K562 (cell line): ENCODE data around the gene SLC38A8. TPM values are rescaled to one million over a fixed set of nuclear protein-coding genes. Genes with fewer than 3 reads are reported as not detected.

Experiments used
- CHD7 ChIP-seq: fragments of 200-600 bp; sonication (generic); IDR thresholded peaks from one replicate; pipeline ENCODE4 v1.6.1; 2012; ENCODE audit warnings: mild to moderate bottlenecking, low read depth, low read length, inconsistent platforms
- polyA plus RNA-seq, 8 experiments: library from polyadenylated mRNA; depleted of rRNA in 4 of 8; stranded (reverse) in 5 of 8; unstranded in 3 of 8; fragments of >200 nt; fragmentation: Nextera tagmentation in 2 of 8; fragmentation: Illumina TruSeq in 1 of 8; extraction: Ambion mirVana in 2 of 8; extraction: Trizol in 1 of 8; gene quantifications; 2 replicates each; pipeline versions ENCODE4 v1.2.1 to v1.2.3, GENCODE V29; 2011 to 2014; ENCODE audit warnings: inconsistent platforms in 1 of 8, missing spikeins in 1 of 8
- total RNA-seq, 7 experiments: library from RNA; depleted of rRNA in 6 of 7; stranded (reverse); fragments of >200 nt in 6 of 7; fragmentation: Illumina TruSeq in 2 of 7; extraction: Trizol in 2 of 7; gene quantifications; 2 replicates each; pipeline versions ENCODE4 v1.2.1 to v1.2.3, GENCODE V29; 2011 to 2021; ENCODE audit warnings: low replicate concordance in 1 of 7

Gene SLC38A8
- total and polyA plus RNA-seq, 9 of the 15 experiments (the other 6 are each of a cell fraction or from before 2014, with no cell fraction given), result 0.28 TPM; not detected in 8

- TF ChIP-seq CHD7, result no peak
These were observed 68.1 kb downstream of the SLC38A8 start (continued) for GRCh38 chr16:83974475-83974874.
